Body of pancreas (tissue), 4 donors: ENCODE results near the gene HLA-DRA. TPM values are rescaled to one million over a fixed set of nuclear protein-coding genes. Genes with fewer than 3 reads are reported as not detected.
"Not testable (repeated sequence)": the region's sequence is repeated elsewhere in the genome, so short reads cannot be mapped to it uniquely, and the experiment has no call there.

Experiments used
- ATAC-seq: fragments of 150-250 bp; one replicate; pipeline ENCODE4 v1.9.1; 2016
- DNase-seq, 4 donors: peaks; one replicate each; pipeline ENCODE4 v3.0.0-alpha.2; 2019
- H3K27ac ChIP-seq, 4 donors: fragments of 200-600 bp; sonication (generic); 1 replicate in 3 of 4; 2 replicates in 1 of 4; pipeline versions ENCODE4 v1.5.1 to v1.6.1; 2016 to 2019; ENCODE audit warnings: mild to moderate bottlenecking in 1 of 4, mixed read lengths in 1 of 4, moderate library complexity in 1 of 4
- H3K27me3 ChIP-seq, 2 donors: fragments of 200-600 bp; sonication (generic); one replicate each; pipeline ENCODE4 v1.6.0; 2016; ENCODE audit warnings: mild to moderate bottlenecking in 1 of 2
- H3K36me3 ChIP-seq, 2 donors: fragments of 200-600 bp; sonication (generic); replicated peaks in 1 of 2; 2 replicates each; pipeline ENCODE4 v1.5.1; 2016; ENCODE audit warnings: low read depth in 2 of 2; ENCODE audit not compliant: insufficient read depth in 1 of 2
- H3K4me1 ChIP-seq: fragments of 200-600 bp; sonication (generic); one replicate; pipeline ENCODE4 v1.6.0; 2016
- H3K4me3 ChIP-seq, 2 donors: fragments of 200-600 bp; sonication (generic); 1 replicate in 1 of 2; 2 replicates in 1 of 2; pipeline ENCODE4 v1.5.1; 2016 to 2019
- H3K9me3 ChIP-seq, 3 donors: fragments of 200-600 bp; sonication (generic); 1 replicate in 2 of 3; 2 replicates in 1 of 3; pipeline ENCODE4 v1.5.1; 2016
- CTCF ChIP-seq, 7 experiments: fragments of 450-650 bp in 4 of 7; fragments of 200-600 bp in 3 of 7; sonication (generic) in 3 of 7; IDR thresholded peaks; one replicate each; pipeline ENCODE4 v1.5.1; 2016 to 2019; ENCODE audit warnings: antibody characterized with exemption in 7 of 7
- POLR2A ChIP-seq, 3 donors: fragments of 450-650 bp; IDR thresholded peaks; one replicate each; pipeline ENCODE4 v1.6.1; 2016; ENCODE audit warnings: antibody characterized with exemption in 3 of 3, mild to moderate bottlenecking in 2 of 3
- WGBS, 2 donors: methylation state at CpG; one replicate each; pipeline ENCODE4 v1.1.5; 2017; 5-methylcytosine and 5-hydroxymethylcytosine counted together
- intact Hi-C: fragments of 100-400 bp; cut with DNase I; formaldehyde crosslinking; loops from one replicate; pipeline ENCODE4 v1.15.1; 2023
- total RNA-seq, 2 donors: library from RNA; depleted of rRNA; stranded (reverse); fragments of >200 nt; gene quantifications; one replicate each; pipeline ENCODE4 v1.1.0, GENCODE V29; 2016

The HLA-DRA gene
- total RNA-seq, 2 donors from 2014 or later, result 20.1 to 129 TPM

GRCh38 chr6:32432050-32432450 lies 7.6 kb upstream of the HLA-DRA start:
- WGBS, 2 donors, result 0 to 3% methylated on average over 1 of the region's 1 CpG
- H3K27ac ChIP-seq, result no peak overlapping the region
- intact Hi-C loops, result no loop called here
- DNase-seq (no peak), ATAC-seq (no peak)
- H3K36me3 ChIP-seq, result no peaks in the 10 kb centered on the region
- no peaks in the 10 kb centered on the region for H3K27me3 ChIP-seq
- no peak overlapping the region for H3K4me3 ChIP-seq
- H3K4me1 ChIP-seq, result no peaks in the 10 kb centered on the region
- no peaks in the 10 kb centered on the region for H3K9me3 ChIP-seq
- TF ChIP-seq CTCF (IDR thresholded peaks at IDR 0.05) (peak in 6 of 7 experiments; percentile 12 to 44 (median 38)), POLR2A (IDR thresholded peaks at IDR 0.05) (no peak)

GRCh38 chr6:32433950-32434349 lies 5.7 kb upstream of the HLA-DRA start:
- H3K27me3 ChIP-seq, intact Hi-C loops, H3K4me3 ChIP-seq, ATAC-seq, H3K4me1 ChIP-seq, H3K36me3 ChIP-seq, H3K27ac ChIP-seq, H3K9me3 ChIP-seq, DNase-seq: not testable (repeated sequence)
- WGBS, 2 donors, result 69 to 74% methylated on average over 1 of the region's 1 CpG

- Histone ChIP-seq H3K27ac (no peak overlapping the region), H3K27me3 (no peaks in the 10 kb centered on the region), H3K4me3 (no peak overlapping the region), H3K9me3 (no peaks in the 10 kb centered on the region), H3K36me3 (no peaks in the 10 kb centered on the region), H3K4me1 (no peaks in the 10 kb centered on the region)
- intact Hi-C loops, result no loop called here
- DNase-seq, result no peak
- 43% methylated on average over 4 of the region's 4 CpGs for WGBS, 2 donors
- TF ChIP-seq CTCF (IDR thresholded peaks at IDR 0.05) (no peak), POLR2A (IDR thresholded peaks at IDR 0.05) (no peak)
- no peak for ATAC-seq
Observed at GRCh38 chr6:32436186-32436585, 3.5 kb upstream of the HLA-DRA start.

DNA sequence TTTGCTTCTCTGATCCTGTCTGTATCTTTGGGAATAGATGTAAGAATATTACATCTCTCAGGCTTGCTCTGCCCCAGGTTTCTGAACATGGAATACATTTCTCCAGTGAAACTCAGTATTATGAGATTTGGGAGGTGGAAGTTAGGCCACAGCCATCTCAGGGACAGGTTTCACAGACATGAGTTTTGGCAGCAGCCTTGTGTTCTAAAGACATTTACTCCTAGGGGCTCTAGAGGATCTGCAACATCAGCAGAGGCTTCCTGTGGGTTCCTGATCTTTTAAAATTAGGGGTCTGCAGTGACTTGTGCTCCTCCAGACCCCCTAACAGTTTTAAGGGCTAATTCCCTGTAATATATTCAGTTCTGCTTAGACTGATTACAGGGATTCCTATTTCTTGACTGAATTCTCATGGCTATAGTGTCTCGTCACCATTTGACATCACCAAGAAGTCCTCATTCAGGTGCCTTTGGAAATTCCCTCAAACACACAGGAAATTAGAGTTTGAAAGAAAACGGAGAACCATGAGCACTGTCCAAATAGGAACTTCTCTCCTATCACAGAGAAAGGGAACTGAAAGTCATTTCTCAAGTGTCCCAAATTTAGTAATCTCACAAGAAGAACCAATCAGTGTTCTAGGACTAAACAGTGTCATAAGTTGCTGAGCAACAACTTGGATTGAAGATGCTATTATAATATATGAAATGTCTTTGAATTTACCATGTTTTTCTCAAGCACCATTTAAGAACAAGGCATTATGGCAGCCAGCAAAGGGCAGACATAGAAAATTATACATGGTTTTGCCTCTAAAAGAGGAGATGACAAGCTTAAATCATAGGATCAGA lies 2.5 kb upstream of the HLA-DRA start:
- ATAC-seq, result no peak
- Histone ChIP-seq H3K27ac (peak overlapping the region in 1 of 4 donors; percentile 53), H3K4me3 (no peak overlapping the region), H3K27me3 (no peaks in the 10 kb centered on the region), H3K36me3 (no peaks in the 10 kb centered on the region), H3K4me1 (no peaks in the 10 kb centered on the region), H3K9me3 (no peaks in the 10 kb centered on the region)
- intact Hi-C loops, result no loop called here
- WGBS, 2 donors, result 50 to 59% methylated on average over 2 of the region's 2 CpGs
- no peak for DNase-seq
- TF ChIP-seq CTCF (IDR thresholded peaks at IDR 0.05), result no peak
- no peak for TF ChIP-seq POLR2A (IDR thresholded peaks at IDR 0.05)

DNA sequence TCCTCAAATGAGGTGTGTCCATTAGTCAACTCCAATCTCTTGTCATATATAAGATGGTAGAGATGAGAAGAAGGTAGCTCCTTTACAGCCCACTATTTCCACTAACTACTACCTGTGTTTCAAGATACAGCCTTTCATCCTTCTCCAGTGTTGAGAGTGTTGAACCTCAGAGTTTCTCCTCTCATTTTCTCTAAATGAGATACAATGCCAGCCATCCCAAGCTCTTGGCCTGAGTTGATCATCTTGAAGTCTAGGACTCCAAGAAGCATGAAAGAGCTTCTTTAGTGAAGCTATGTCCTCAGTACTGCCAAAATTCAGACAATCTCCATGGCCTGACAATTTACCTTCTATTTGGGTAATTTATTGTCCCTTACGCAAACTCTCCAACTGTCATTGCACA lies 548 bp upstream of the HLA-DRA start:
- DNase-seq (no peak), ATAC-seq (no peak)
- H3K9me3 ChIP-seq, result no peaks in the 10 kb centered on the region
- WGBS, 2 donors, result 57 to 67% methylated on average over 1 of the region's 1 CpG
- H3K4me3 ChIP-seq, result no peak overlapping the region
- H3K4me1 ChIP-seq, result no peaks in the 10 kb centered on the region
- no peaks in the 10 kb centered on the region for H3K36me3 ChIP-seq
- H3K27ac ChIP-seq, result peak overlapping the region in 1 of 4 donors; percentile 74
- TF ChIP-seq POLR2A (IDR thresholded peaks at IDR 0.05), result no peak
- TF ChIP-seq CTCF (IDR thresholded peaks at IDR 0.05), result no peak
- H3K27me3 ChIP-seq, result no peaks in the 10 kb centered on the region
- intact Hi-C loops, result no loop called here
